ENCODE data around the gene ANXA10.

- TF ChIP-seq POLR2AphosphoS5 (IDR thresholded peaks at IDR 0.05) (no peak), CTCF (IDR thresholded peaks at IDR 0.05) (no peak), POLR2A (IDR thresholded peaks at IDR 0.05) (no peak)
Observed at GRCh38 chr4:168197926-168198325, 105.6 kb downstream of the ANXA10 start.

All from breast epithelium (tissue), 3 donors.